Measurements from ENCODE around the gene SH3BP4. TPM values are rescaled to one million over a fixed set of nuclear protein-coding genes. Genes with fewer than 3 reads are reported as not detected.

SH3BP4 gene
- total and polyA plus RNA-seq, 2 of the 13 experiments (the other 11 are each of a cell fraction or from before 2014, with no cell fraction given) = 34.6 to 99.1 TPM

DNA sequence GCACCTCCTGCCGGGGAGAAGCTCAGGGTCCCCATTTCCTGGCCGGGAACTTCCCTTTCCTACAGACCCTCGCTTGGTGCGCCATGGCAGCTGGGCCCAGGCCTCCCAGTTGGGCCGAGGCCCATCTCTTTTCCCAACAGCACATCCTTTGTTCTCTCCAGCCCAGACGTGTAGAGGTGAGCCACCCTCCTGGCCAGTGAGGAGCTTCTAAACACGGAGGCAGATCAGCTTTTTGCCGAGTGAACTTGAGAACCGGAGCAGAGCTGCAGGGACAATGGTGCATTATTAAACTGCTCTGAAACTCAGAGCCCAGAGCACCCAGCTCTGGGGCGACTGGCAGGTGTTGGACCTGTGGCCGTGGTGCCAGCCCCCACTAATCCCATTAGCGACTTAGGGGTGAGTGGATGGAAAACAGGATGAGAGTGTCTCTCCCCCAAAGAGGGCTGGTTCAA is 25.4 kb downstream of the SH3BP4 start (continued):
- TF ChIP-seq, protein P1, sequence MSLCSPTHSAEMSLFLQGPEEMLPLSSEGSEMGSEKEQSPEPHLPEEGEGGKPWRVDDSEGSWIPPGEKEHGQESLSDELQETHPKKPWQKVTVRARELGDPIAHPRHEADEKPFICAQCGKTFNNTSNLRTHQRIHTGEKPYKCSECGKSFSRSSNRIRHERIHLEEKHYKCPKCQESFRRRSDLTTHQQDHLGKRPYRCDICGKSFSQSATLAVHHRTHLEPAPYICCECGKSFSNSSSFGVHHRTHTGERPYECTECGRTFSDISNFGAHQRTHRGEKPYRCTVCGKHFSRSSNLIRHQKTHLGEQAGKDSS (CRISPR knock-in tag; IDR thresholded peaks at IDR 0.05; ENCODE audit: borderline replicate concordance, low read depth) = no peak
- TF ChIP-seq MIER3 (CRISPR knock-in tag; IDR thresholded peaks at IDR 0.05; ENCODE audit: borderline replicate concordance) = no peak
- no peak for TF ChIP-seq SIN3A (IDR thresholded peaks at IDR 0.05; ENCODE audit: borderline replicate concordance, low read depth, low read length)
- TF ChIP-seq FOXJ3 (CRISPR knock-in tag; IDR thresholded peaks at IDR 0.05; ENCODE audit: borderline replicate concordance) = 0 out of 2 replicates have a peak, but pooled peaks have one; percentile 10
- no peak for TF ChIP-seq SNRNP70 (IDR thresholded peaks at IDR 0.05; ENCODE audit: low read depth, low read length)
- no peak for TF ChIP-seq ZUFSP (CRISPR knock-in tag; IDR thresholded peaks at IDR 0.05; ENCODE audit: borderline replicate concordance)
- TF ChIP-seq THAP11 (CRISPR knock-in tag; IDR thresholded peaks at IDR 0.05) = peak; percentile 18; the same call in 1 of the 2 replicates
- TF ChIP-seq TCF7L2 (IDR thresholded peaks at IDR 0.05; ENCODE audit: low read depth, low read length) = no peak
- no peak for TF ChIP-seq ZNF7 (CRISPR knock-in tag; IDR thresholded peaks at IDR 0.05)
- TF ChIP-seq ZFP62 (CRISPR knock-in tag; IDR thresholded peaks at IDR 0.05) = no peak
- no peak for TF ChIP-seq ZNF614 (CRISPR knock-in tag; IDR thresholded peaks at IDR 0.05; ENCODE audit: borderline replicate concordance)
- no peak for TF ChIP-seq MBNL3 (CRISPR knock-in tag; conservative IDR thresholded peaks at IDR 0.05)
- no peak for TF ChIP-seq PLRG1 (conservative IDR thresholded peaks at IDR 0.05)
- TF ChIP-seq TBX2 (CRISPR knock-in tag; IDR thresholded peaks at IDR 0.05; ENCODE audit: borderline replicate concordance) = peak; percentile 86; the same call in 1 of the 2 replicates
- TF ChIP-seq ZNF607 (CRISPR knock-in tag; IDR thresholded peaks at IDR 0.05; ENCODE audit: borderline replicate concordance) = no peak
- no peak for TF ChIP-seq XBP1 (CRISPR knock-in tag; IDR thresholded peaks at IDR 0.05)
- TF ChIP-seq, protein P2, sequence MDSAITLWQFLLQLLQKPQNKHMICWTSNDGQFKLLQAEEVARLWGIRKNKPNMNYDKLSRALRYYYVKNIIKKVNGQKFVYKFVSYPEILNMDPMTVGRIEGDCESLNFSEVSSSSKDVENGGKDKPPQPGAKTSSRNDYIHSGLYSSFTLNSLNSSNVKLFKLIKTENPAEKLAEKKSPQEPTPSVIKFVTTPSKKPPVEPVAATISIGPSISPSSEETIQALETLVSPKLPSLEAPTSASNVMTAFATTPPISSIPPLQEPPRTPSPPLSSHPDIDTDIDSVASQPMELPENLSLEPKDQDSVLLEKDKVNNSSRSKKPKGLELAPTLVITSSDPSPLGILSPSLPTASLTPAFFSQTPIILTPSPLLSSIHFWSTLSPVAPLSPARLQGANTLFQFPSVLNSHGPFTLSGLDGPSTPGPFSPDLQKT (CRISPR knock-in tag; IDR thresholded peaks at IDR 0.05; ENCODE audit: borderline replicate concordance) = no peak
- no peak for TF ChIP-seq ZNF562 (CRISPR knock-in tag; IDR thresholded peaks at IDR 0.05; ENCODE audit: borderline replicate concordance)
- no peak for TF ChIP-seq KLF6 (CRISPR knock-in tag; IDR thresholded peaks at IDR 0.05)
- TF ChIP-seq PHF20 (CRISPR knock-in tag; IDR thresholded peaks at IDR 0.05) = no peak
- TF ChIP-seq BHLHE40 (IDR thresholded peaks at IDR 0.05; ENCODE audit: low read length) = no peak
- no peak for TF ChIP-seq SCMH1 (CRISPR knock-in tag; IDR thresholded peaks at IDR 0.05; ENCODE audit: borderline replicate concordance)
- TF ChIP-seq HNF4G (IDR thresholded peaks at IDR 0.05; ENCODE audit: borderline replicate concordance, low read depth, low read length) = no peak
- TF ChIP-seq HNF4G (CRISPR knock-in tag; IDR thresholded peaks at IDR 0.05; ENCODE audit: borderline replicate concordance, low read depth) = no peak
- TF ChIP-seq ZSCAN30 (CRISPR knock-in tag; IDR thresholded peaks at IDR 0.05) = no peak
- no peak for TF ChIP-seq ZBTB1 (CRISPR knock-in tag; IDR thresholded peaks at IDR 0.05; ENCODE audit: borderline replicate concordance)
- peak; percentile 73; the same call in 1 of the 2 replicates for TF ChIP-seq NFKB2 (CRISPR knock-in tag; IDR thresholded peaks at IDR 0.05; ENCODE audit: borderline replicate concordance)
- no peak for TF ChIP-seq ZBTB20 (CRISPR knock-in tag; IDR thresholded peaks at IDR 0.05; ENCODE audit: borderline replicate concordance, low read depth)

Data from HepG2 (cell line).